ENCODE results near the gene SCN9A.

DNA sequence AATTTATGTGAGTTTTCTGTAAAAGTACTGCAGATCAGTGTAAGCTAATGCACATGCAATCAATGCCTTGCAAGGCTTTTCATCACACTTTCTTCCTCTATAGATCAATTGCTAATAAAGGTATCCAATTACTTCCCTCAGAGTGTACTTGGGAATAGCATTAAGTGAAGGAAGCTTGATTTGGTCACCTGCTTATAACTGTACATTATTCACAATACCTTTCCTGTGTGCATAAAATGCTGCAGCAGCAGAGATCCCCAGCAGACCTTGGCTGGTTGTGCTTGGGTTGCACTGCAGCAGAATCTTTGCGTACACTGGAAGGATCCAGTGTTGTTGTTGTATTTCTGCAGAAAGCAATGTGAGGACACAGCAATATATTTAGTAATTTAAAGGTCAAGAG is 18.5 kb upstream of the SCN9A start:
- TF ChIP-seq, protein P1, sequence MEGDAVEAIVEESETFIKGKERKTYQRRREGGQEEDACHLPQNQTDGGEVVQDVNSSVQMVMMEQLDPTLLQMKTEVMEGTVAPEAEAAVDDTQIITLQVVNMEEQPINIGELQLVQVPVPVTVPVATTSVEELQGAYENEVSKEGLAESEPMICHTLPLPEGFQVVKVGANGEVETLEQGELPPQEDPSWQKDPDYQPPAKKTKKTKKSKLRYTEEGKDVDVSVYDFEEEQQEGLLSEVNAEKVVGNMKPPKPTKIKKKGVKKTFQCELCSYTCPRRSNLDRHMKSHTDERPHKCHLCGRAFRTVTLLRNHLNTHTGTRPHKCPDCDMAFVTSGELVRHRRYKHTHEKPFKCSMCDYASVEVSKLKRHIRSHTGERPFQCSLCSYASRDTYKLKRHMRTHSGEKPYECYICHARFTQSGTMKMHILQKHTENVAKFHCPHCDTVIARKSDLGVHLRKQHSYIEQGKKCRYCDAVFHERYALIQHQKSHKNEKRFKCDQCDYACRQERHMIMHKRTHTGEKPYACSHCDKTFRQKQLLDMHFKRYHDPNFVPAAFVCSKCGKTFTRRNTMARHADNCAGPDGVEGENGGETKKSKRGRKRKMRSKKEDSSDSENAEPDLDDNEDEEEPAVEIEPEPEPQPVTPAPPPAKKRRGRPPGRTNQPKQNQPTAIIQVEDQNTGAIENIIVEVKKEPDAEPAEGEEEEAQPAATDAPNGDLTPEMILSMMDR (IDR thresholded peaks at IDR 0.05; ENCODE audit: low read length), result no peak
- no peak for TF ChIP-seq EZH2 (IDR thresholded peaks at IDR 0.05; ENCODE audit: borderline replicate concordance, low read length)
